B cell (primary cell): ENCODE measurements around the gene RFX3. TPM values are rescaled to one million over a fixed set of nuclear protein-coding genes. Genes with fewer than 3 reads are reported as not detected.
A peak's percentile ranks its signal among the peaks of the same experiment; 100 is the strongest.

ENCODE experiments used
- ATAC-seq: fragments of 200-7000 bp; cut with Tn5 transposase; one replicate; pipeline ENCODE4 v1.10.0; 2021; ENCODE audit warnings: low read depth, mild to moderate bottlenecking, moderate number of reproducible peaks, moderate library complexity
- CTCF ChIA-PET: fragments of 350-600 bp; sonication (Branson Sonifier 250); formaldehyde crosslinking; loops from one replicate; lab custom pipeline; 2021; ENCODE audit warnings: antibody characterized with exemption, inconsistent platforms; lab: Charles Lee
- POLR2A ChIA-PET: fragments of 350-600 bp; sonication (Branson Sonifier 250); formaldehyde crosslinking; loops from one replicate; lab custom pipeline; 2021; ENCODE audit warnings: antibody characterized with exemption; lab: Charles Lee
- DNase-seq: peaks from one replicate; pipeline ENCODE4 v3.0.0; 2013
- H2AFZ ChIP-seq: 2 replicates; pipeline ENCODE4 v1.6.1; 2012; ENCODE audit warnings: mild to moderate bottlenecking, low read depth, low read length; ENCODE audit not compliant: insufficient read depth, poor library complexity, severe bottlenecking
- H3K27ac ChIP-seq, 2 donors: 1 replicate in 1 of 2; 2 replicates in 1 of 2; pipeline ENCODE4 v1.5.1; 2012 to 2013; ENCODE audit warnings: low read length in 2 of 2, mild to moderate bottlenecking in 2 of 2, moderate library complexity in 1 of 2
- H3K27me3 ChIP-seq, 4 experiments: fragments of 200-600 bp in 1 of 4; sonication (generic) in 1 of 4; replicated peaks in 1 of 4; 1 replicate in 2 of 4; 2 replicates in 2 of 4; pipeline versions ENCODE4 v1.6.1 to v1.7.0; 2013 to 2016; ENCODE audit warnings: low read length in 3 of 4, mild to moderate bottlenecking in 2 of 4, mixed read lengths in 1 of 4, moderate library complexity in 1 of 4; ENCODE audit not compliant: insufficient read depth in 4 of 4, control insufficient read depth in 3 of 4; ENCODE audit errors: control extremely low read depth in 1 of 4
- H3K36me3 ChIP-seq, 2 experiments: replicated peaks in 1 of 2; 1 replicate in 1 of 2; 2 replicates in 1 of 2; pipeline versions ENCODE4 v1.6.1 to v1.7.1; 2013; ENCODE audit warnings: low read length in 1 of 2; ENCODE audit not compliant: insufficient read depth in 2 of 2, control insufficient read depth in 1 of 2; ENCODE audit errors: control extremely low read depth in 1 of 2, extremely low read depth in 1 of 2
- H3K4me1 ChIP-seq, 2 donors: fragments of 200-600 bp in 1 of 2; sonication (generic) in 1 of 2; 1 replicate in 1 of 2; 2 replicates in 1 of 2; pipeline versions ENCODE4 v1.5.1 to v1.6.1; 2013 to 2017; ENCODE audit warnings: low read length in 2 of 2; ENCODE audit not compliant: control insufficient read depth in 2 of 2, insufficient read depth in 2 of 2
- H3K4me2 ChIP-seq: replicated peaks from 2 replicates; pipeline ENCODE3; 2012; ENCODE audit warnings: mild to moderate bottlenecking, low read depth, low read length; ENCODE audit not compliant: poor library complexity, severe bottlenecking
- H3K4me3 ChIP-seq, 5 experiments: fragments of 200-600 bp in 1 of 5; sonication (generic) in 1 of 5; 1 replicate in 3 of 5; 2 replicates in 2 of 5; pipeline versions ENCODE4 v1.5.1 to v1.7.0; 2011 to 2016; ENCODE audit warnings: low read length in 4 of 5, mild to moderate bottlenecking in 4 of 5, low read depth in 2 of 5, control low read depth in 1 of 5, moderate library complexity in 1 of 5; ENCODE audit not compliant: insufficient read depth in 1 of 5; ENCODE audit errors: control extremely low read depth in 1 of 5, extremely low read depth in 1 of 5
- H3K79me2 ChIP-seq: fragments of 200-600 bp; sonication (generic); one replicate; pipeline ENCODE4 v1.6.0; 2016; ENCODE audit warnings: low read length; ENCODE audit not compliant: control insufficient read depth, insufficient read depth
- H3K9ac ChIP-seq: fragments of 200-600 bp; sonication (generic); 2 replicates; pipeline ENCODE4 v1.6.1; 2017; ENCODE audit warnings: mild to moderate bottlenecking, low read length, moderate library complexity
- H3K9me3 ChIP-seq, 3 donors: one replicate each; pipeline versions ENCODE4 v1.6.1 to v1.7.1; 2013; ENCODE audit warnings: low read length in 2 of 3; ENCODE audit not compliant: control insufficient read depth in 2 of 3, insufficient read depth in 1 of 3; ENCODE audit errors: control extremely low read depth in 1 of 3
- H4K20me1 ChIP-seq: 2 replicates; pipeline ENCODE4 v1.6.0; 2012; ENCODE audit warnings: mild to moderate bottlenecking, low read length; ENCODE audit not compliant: insufficient read depth, control insufficient read depth, poor library complexity, severe bottlenecking
- H3K27ac Mint-ChIP-seq: one replicate; pipeline ENCODE4 v1.8.0; 2021; ENCODE audit warnings: mixed read lengths
- H3K27me3 Mint-ChIP-seq: one replicate; pipeline ENCODE4 v1.8.0; 2021; ENCODE audit warnings: mixed read lengths
- H3K4me1 Mint-ChIP-seq: one replicate; pipeline ENCODE4 v1.8.0; 2021; ENCODE audit warnings: mixed read lengths
- H3K4me3 Mint-ChIP-seq: one replicate; pipeline ENCODE4 v1.8.0; 2021; ENCODE audit warnings: mixed read lengths
- H3K9me3 Mint-ChIP-seq: one replicate; pipeline ENCODE4 v1.8.0; 2022; ENCODE audit warnings: mixed read lengths; ENCODE audit not compliant: insufficient read depth
- EZH2 ChIP-seq: IDR thresholded peaks from 2 replicates; pipeline ENCODE4 v1.6.1; 2012; ENCODE audit warnings: borderline replicate concordance, low read depth, mild to moderate bottlenecking, moderate library complexity, low read length; ENCODE audit not compliant: insufficient read depth, poor library complexity, severe bottlenecking
- WGBS: methylation state at CpG from one replicate; pipeline ENCODE4 v1.1.5; 2013; ENCODE audit warnings: missing lambda C conversion rate; ENCODE audit not compliant: insufficient coverage; 5-methylcytosine and 5-hydroxymethylcytosine counted together
- intact Hi-C: fragments of 100-400 bp; cut with micrococcal nuclease; formaldehyde crosslinking; loops from one replicate; pipeline ENCODE4 v1.10.0; 2022
- polyA plus RNA-seq: library from polyadenylated mRNA; depleted of rRNA; stranded (reverse); fragments of >200 nt; gene quantifications from 2 replicates; pipeline ENCODE4 v1.2.3, GENCODE V29; 2012
- total RNA-seq, 2 donors: library from RNA; stranded (reverse); fragments of 120-200 nt in 1 of 2; gene quantifications; 1 replicate in 1 of 2; 2 replicates in 1 of 2; pipeline versions ENCODE4 v1.2.3 to v1.2.4, GENCODE V29; 2013 to 2022
- TF ChIP-seq, protein P1 (sequence below): fragments of 200-600 bp; IDR thresholded peaks from one replicate; pipeline ENCODE4 v1.8.0; 2022; ENCODE audit warnings: antibody characterized with exemption, mild to moderate bottlenecking

RFX3 gene
- total and polyA plus RNA-seq, 2 donors (not counting 1 experiment from before 2014, with no cell fraction given): 6.1 to 39.1 TPM

DNA sequence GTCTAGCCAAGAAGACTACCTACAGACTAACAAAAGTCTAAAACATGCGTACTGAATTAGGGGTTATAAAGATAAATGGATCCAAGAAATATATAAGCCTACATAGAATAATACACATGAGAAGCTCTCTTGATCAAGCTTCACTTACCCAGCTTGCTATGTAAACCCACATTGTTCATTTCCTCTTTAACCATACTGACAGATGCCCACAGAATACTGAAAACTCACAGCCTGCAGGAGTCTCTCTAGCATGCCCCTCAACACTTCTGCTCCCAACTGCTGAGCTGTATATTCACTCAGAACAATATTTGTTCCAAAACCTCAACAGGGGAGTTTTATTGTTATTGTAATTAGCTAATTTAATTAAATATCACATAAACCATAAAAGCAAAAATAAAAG is 52.4 kb downstream of the RFX3 start:
- H3K4me2 ChIP-seq: peak overlapping the region; percentile 42
- DNase-seq: peak; percentile 61
- no peak overlapping the region for H2AFZ ChIP-seq
- peak overlapping the region; percentile 22 for H3K9ac ChIP-seq
- intact Hi-C loops: loop anchor here (2.0 kb wide), 1 partner anchor 33 kb away; no protein-coding TSS in a partner anchor
- no peak overlapping the region for H3K4me3 ChIP-seq
- H4K20me1 ChIP-seq: no peaks in the 10 kb centered on the region
- H3K9me3 ChIP-seq: peaks cover 0 to 11% (median 10%) of the 10 kb centered on the region in 3 donors
- Mint-ChIP-seq H3K27ac (peak overlapping the region; percentile 83), H3K4me1 (peaks cover 54% of the 10 kb centered on the region), H3K9me3 (peaks cover 4% of the 10 kb centered on the region), H3K4me3 (peak overlapping the region; percentile 9), H3K27me3 (no peaks in the 10 kb centered on the region)
- WGBS: no CpG with 5 or more reads among the region's 1 CpG
- H3K4me1 ChIP-seq: peaks cover 40 to 44% of the 10 kb centered on the region in 2 donors
- CTCF ChIA-PET: interaction anchor here (1.1 to 2.2 kb wide), 2 partner anchors 10 to 53 kb away, joined by 3 to 14 read pairs; partner anchors contain the start of gene RFX3
- H3K27me3 ChIP-seq: no peaks in the 10 kb centered on the region
- TF ChIP-seq, protein P1, sequence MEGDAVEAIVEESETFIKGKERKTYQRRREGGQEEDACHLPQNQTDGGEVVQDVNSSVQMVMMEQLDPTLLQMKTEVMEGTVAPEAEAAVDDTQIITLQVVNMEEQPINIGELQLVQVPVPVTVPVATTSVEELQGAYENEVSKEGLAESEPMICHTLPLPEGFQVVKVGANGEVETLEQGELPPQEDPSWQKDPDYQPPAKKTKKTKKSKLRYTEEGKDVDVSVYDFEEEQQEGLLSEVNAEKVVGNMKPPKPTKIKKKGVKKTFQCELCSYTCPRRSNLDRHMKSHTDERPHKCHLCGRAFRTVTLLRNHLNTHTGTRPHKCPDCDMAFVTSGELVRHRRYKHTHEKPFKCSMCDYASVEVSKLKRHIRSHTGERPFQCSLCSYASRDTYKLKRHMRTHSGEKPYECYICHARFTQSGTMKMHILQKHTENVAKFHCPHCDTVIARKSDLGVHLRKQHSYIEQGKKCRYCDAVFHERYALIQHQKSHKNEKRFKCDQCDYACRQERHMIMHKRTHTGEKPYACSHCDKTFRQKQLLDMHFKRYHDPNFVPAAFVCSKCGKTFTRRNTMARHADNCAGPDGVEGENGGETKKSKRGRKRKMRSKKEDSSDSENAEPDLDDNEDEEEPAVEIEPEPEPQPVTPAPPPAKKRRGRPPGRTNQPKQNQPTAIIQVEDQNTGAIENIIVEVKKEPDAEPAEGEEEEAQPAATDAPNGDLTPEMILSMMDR: no peak
- no peak for TF ChIP-seq EZH2
- peak; percentile 68 for ATAC-seq
- H3K36me3 ChIP-seq: peaks cover 0 to 2% of the 10 kb centered on the region in 2 experiments
- H3K79me2 ChIP-seq: peaks cover 38% of the 10 kb centered on the region
- H3K27ac ChIP-seq: peak overlapping the region; percentile 32 to 77
- POLR2A ChIA-PET: interaction anchor here (1.6 kb wide), 1 partner anchor 53 kb away, joined by 6 read pairs; the partner anchor contains the start of gene RFX3

DNA sequence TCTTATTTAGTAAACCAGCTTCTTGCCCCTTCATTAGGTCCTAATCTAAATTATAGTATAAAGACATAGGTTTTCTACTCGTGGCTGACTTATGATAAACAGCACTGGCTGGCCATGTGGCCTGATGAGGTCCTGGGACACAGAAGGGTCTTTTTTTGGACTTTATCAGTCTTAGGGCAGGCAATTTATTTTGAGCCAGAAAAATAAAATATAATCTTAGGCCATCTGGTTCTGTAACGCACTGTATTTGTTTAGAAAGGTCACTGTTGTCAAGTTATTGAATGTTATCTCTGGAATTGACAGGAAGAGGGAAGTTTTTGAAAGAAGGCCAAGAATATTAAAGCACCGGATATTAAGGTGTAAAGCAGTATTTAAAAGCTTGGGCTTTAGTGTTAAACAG is 53.9 kb downstream of the RFX3 start:
- Histone ChIP-seq H3K79me2 (peaks cover 49% of the 10 kb centered on the region), H2AFZ (no peak overlapping the region), H3K9ac (no peak overlapping the region), H3K9me3 (peaks cover 0 to 11% (median 0%) of the 10 kb centered on the region in 3 donors), H3K27me3 (no peaks in the 10 kb centered on the region), H3K27ac (peak overlapping the region in 1 of 2 donors; percentile 26), H3K36me3 (no peaks in the 10 kb centered on the region), H3K4me2 (no peak overlapping the region), H3K4me3 (no peak overlapping the region), H4K20me1 (no peaks in the 10 kb centered on the region), H3K4me1 (peaks cover 35% of the 10 kb centered on the region in 2 donors)
- TF ChIP-seq, protein P1: no peak
- DNase-seq: no peak
- ChIA-PET POLR2A (interaction anchor here (1.6 kb wide), 1 partner anchor 55 kb away, joined by 6 read pairs; the partner anchor contains the start of gene RFX3), CTCF (interaction anchor here (2.2 kb wide), 1 partner anchor 55 kb away, joined by 14 read pairs; the partner anchor contains the start of gene RFX3)
- H3K4me3 Mint-ChIP-seq: no peak overlapping the region
- no peaks in the 10 kb centered on the region for H3K27me3 Mint-ChIP-seq
- intact Hi-C loops: loop anchor here (2.0 kb wide), 1 partner anchor 35 kb away; no protein-coding TSS in a partner anchor
- peaks cover 45% of the 10 kb centered on the region for H3K4me1 Mint-ChIP-seq
- ATAC-seq: no peak
- peaks cover 2% of the 10 kb centered on the region for H3K9me3 Mint-ChIP-seq
- 100% methylated on average over 1 of the region's 3 CpGs for WGBS
- no peak overlapping the region for H3K27ac Mint-ChIP-seq
